NCI-H524 treated with DMSO at 0.1 percent for 48 hours (cell line): ENCODE data around the gene GARIN3.
"Not testable (repeated sequence)": the region's sequence is repeated elsewhere in the genome, so short reads cannot be mapped to it uniquely, and the experiment has no call there.

ENCODE experiments used
- DNase-seq: peaks from one replicate; lab custom pipeline; 2025; lab: John Stamatoyannopoulos, UW

GARIN3 gene

GRCh38 chr5:157185122-157185521 is 19.1 kb upstream of the GARIN3 start:
- not testable (repeated sequence) for DNase-seq

GRCh38 chr5:157184117-157184670 is 18.1 kb upstream of the GARIN3 start:
- no peak for DNase-seq

- DNase-seq: no peak
Observed at GRCh38 chr5:157182143-157182757, 16.2 kb upstream of the GARIN3 start.

GRCh38 chr5:157180374-157181264 is 14.6 kb upstream of the GARIN3 start, which contains the start of gene ITK:
Gene ITK, plus strand, starts transcription at chr5:157180840. Its CDS starts 138 bp downstream, at chr5:157180978.
- no peak for DNase-seq

GRCh38 chr5:157178966-157179365 is 12.9 kb upstream of the GARIN3 start:
- no peak for DNase-seq

- no peak for DNase-seq
Observed at GRCh38 chr5:157177953-157178352, 11.9 kb upstream of the GARIN3 start.

GRCh38 chr5:157175071-157175612 is 9.1 kb upstream of the GARIN3 start:
- no peak for DNase-seq

GRCh38 chr5:157172403-157172802 is 6.3 kb upstream of the GARIN3 start:
- no peak for DNase-seq

- no peak for DNase-seq
Observed at GRCh38 chr5:157168286-157168685, 2.2 kb upstream of the GARIN3 start.

- no peak for DNase-seq
Observed at GRCh38 chr5:157167214-157167621, 1.2 kb upstream of the GARIN3 start.

- no peak for DNase-seq
Observed at GRCh38 chr5:157165668-157166067, 396 bp downstream of the GARIN3 start.

GRCh38 chr5:157165261-157165660 is 803 bp downstream of the GARIN3 start:
- DNase-seq: no peak

GRCh38 chr5:157164521-157164920 is 1.5 kb downstream of the GARIN3 start:
- DNase-seq: no peak

GRCh38 chr5:157162919-157163510 is 3.0 kb downstream of the GARIN3 start:
- DNase-seq: no peak

- DNase-seq: no peak
Observed at GRCh38 chr5:157161996-157162395, 4.1 kb downstream of the GARIN3 start.

GRCh38 chr5:157160001-157160400 is 6.1 kb downstream of the GARIN3 start:
- no peak for DNase-seq

- DNase-seq: no peak
Observed at GRCh38 chr5:157159209-157159751, 6.8 kb downstream of the GARIN3 start.

GRCh38 chr5:157157293-157157891 is 8.7 kb downstream of the GARIN3 start:
- no peak for DNase-seq

- DNase-seq: no peak
Observed at GRCh38 chr5:157155297-157155696, 10.8 kb downstream of the GARIN3 start.

GRCh38 chr5:157150995-157151394 is 15.1 kb downstream of the GARIN3 start:
- DNase-seq: no peak
